Tibial nerve (tissue), 4 donors: ENCODE data around the gene SPINT3. TPM values are rescaled to one million over a fixed set of nuclear protein-coding genes. Genes with fewer than 3 reads are reported as not detected.

ENCODE experiments used
- DNase-seq, 2 donors: peaks; one replicate each; pipeline ENCODE4 v3.0.0-alpha.2; 2019; ENCODE audit warnings: low spot score in 2 of 2
- H3K27ac ChIP-seq, 4 donors: fragments of 200-600 bp; sonication (generic) in 3 of 4; one replicate each; pipeline ENCODE4 v1.5.1; 2017 to 2019; ENCODE audit warnings: mild to moderate bottlenecking in 1 of 4
- H3K27me3 ChIP-seq, 2 donors: fragments of 200-600 bp; sonication (generic) in 1 of 2; one replicate each; pipeline versions ENCODE4 v1.5.1 to v1.6.0; 2017 to 2019
- H3K36me3 ChIP-seq, 3 donors: fragments of 200-600 bp; sonication (generic); one replicate each; pipeline ENCODE4 v1.5.1; 2018 to 2019
- H3K4me1 ChIP-seq, 4 donors: fragments of 200-600 bp; sonication (generic) in 3 of 4; one replicate each; pipeline ENCODE4 v1.5.1; 2017 to 2019
- H3K4me3 ChIP-seq, 4 donors: fragments of 200-600 bp; sonication (generic) in 3 of 4; one replicate each; pipeline ENCODE4 v1.5.1; 2017 to 2019; ENCODE audit warnings: mild to moderate bottlenecking in 1 of 4, moderate library complexity in 1 of 4
- H3K9me3 ChIP-seq, 4 donors: fragments of 200-600 bp; sonication (generic) in 3 of 4; one replicate each; pipeline ENCODE4 v1.5.1; 2017 to 2019
- CTCF ChIP-seq, 5 experiments: fragments of 200-600 bp in 3 of 5; fragments of 450-650 bp in 2 of 5; sonication (generic) in 3 of 5; IDR thresholded peaks; one replicate each; pipeline ENCODE4 v1.5.1; 2016 to 2019; ENCODE audit warnings: antibody characterized with exemption in 5 of 5, mild to moderate bottlenecking in 3 of 5, moderate library complexity in 2 of 5
- EP300 ChIP-seq, 2 donors: sonication (generic); formaldehyde crosslinking; IDR thresholded peaks; one replicate each; pipeline ENCODE4 v1.6.1; 2017; ENCODE audit warnings: antibody characterized with exemption in 2 of 2, mild to moderate bottlenecking in 1 of 2
- POLR2A ChIP-seq, 2 donors: fragments of 450-650 bp; IDR thresholded peaks; one replicate each; pipeline ENCODE4 v1.6.1; 2017; ENCODE audit warnings: antibody characterized with exemption in 2 of 2, mild to moderate bottlenecking in 2 of 2, moderate library complexity in 2 of 2
- WGBS, 2 donors: methylation state at CpG; one replicate each; pipeline ENCODE4 v1.1.5; 2018; 5-methylcytosine and 5-hydroxymethylcytosine counted together
- total RNA-seq, 4 donors: library from RNA; depleted of rRNA; stranded (reverse); fragments of >200 nt; gene quantifications; one replicate each; pipeline ENCODE4 v1.1.0, GENCODE V29; 2016

The SPINT3 gene
- total RNA-seq, 4 donors from 2014 or later: not detected

- H3K27ac ChIP-seq: peak within 1 kb of the TSS; percentile 53 to 90 (median 75)
- H3K27me3 ChIP-seq: peaks cover 0 to 38% of the 10 kb centered on the region in 2 donors
- WGBS, 2 donors: 12 to 15% methylated on average over 22 to 37 of the region's 54 CpGs
- H3K36me3 ChIP-seq: no peaks in the 10 kb centered on the region
- peak within 1 kb of the TSS; percentile 34 to 59 (median 48) for H3K4me3 ChIP-seq
- peaks cover 0 to 32% (median 14%) of the 10 kb centered on the region in 4 donors for H3K4me1 ChIP-seq
- TF ChIP-seq CTCF (IDR thresholded peaks at IDR 0.05): no peak
- no peak for TF ChIP-seq POLR2A (IDR thresholded peaks at IDR 0.05)
- no peak for TF ChIP-seq EP300 (IDR thresholded peaks at IDR 0.05)
- no peak for DNase-seq
- no peaks in the 10 kb centered on the region for H3K9me3 ChIP-seq
Observed at GRCh38 chr20:45469336-45470261, 45.8 kb downstream of the SPINT3 start, which contains the start of gene WFDC2. Gene WFDC2 (plus strand): TSS chr20:45469753. CDS start chr20:45469782, 29 bp downstream.

- Histone ChIP-seq H3K36me3 (no peaks in the 10 kb centered on the region), H3K4me3 (no peak overlapping the region), H3K4me1 (peaks cover 0 to 32% (median 14%) of the 10 kb centered on the region in 4 donors), H3K27me3 (peaks cover 0 to 32% of the 10 kb centered on the region in 2 donors), H3K27ac (no peak overlapping the region), H3K9me3 (no peaks in the 10 kb centered on the region)
- 42 to 51% methylated on average over 2 to 3 of the region's 3 CpGs for WGBS, 2 donors
- no peak for TF ChIP-seq POLR2A (IDR thresholded peaks at IDR 0.05)
- no peak for TF ChIP-seq CTCF (IDR thresholded peaks at IDR 0.05)
- DNase-seq: no peak
Observed at GRCh38 chr20:45467861-45468260, 47.6 kb downstream of the SPINT3 start.

GRCh38 chr20:45467172-45467571 is 48.2 kb downstream of the SPINT3 start:
- H3K27me3 ChIP-seq: peaks cover 0 to 31% of the 10 kb centered on the region in 2 donors
- H3K27ac ChIP-seq: no peak overlapping the region
- no peak overlapping the region for H3K4me3 ChIP-seq
- no peaks in the 10 kb centered on the region for H3K9me3 ChIP-seq
- 84 to 89% methylated on average over 6 of the region's 6 CpGs for WGBS, 2 donors
- TF ChIP-seq EP300 (IDR thresholded peaks at IDR 0.05) (no peak), CTCF (IDR thresholded peaks at IDR 0.05) (no peak), POLR2A (IDR thresholded peaks at IDR 0.05) (no peak)
- H3K36me3 ChIP-seq: no peaks in the 10 kb centered on the region
- H3K4me1 ChIP-seq: peaks cover 0 to 32% (median 14%) of the 10 kb centered on the region in 4 donors
- DNase-seq: no peak

GRCh38 chr20:45465491-45466266 is 49.7 kb downstream of the SPINT3 start:
- Histone ChIP-seq H3K36me3 (no peaks in the 10 kb centered on the region), H3K27ac (no peak overlapping the region), H3K4me1 (peaks cover 0 to 19% (median 13%) of the 10 kb centered on the region in 4 donors), H3K4me3 (no peak overlapping the region), H3K9me3 (no peaks in the 10 kb centered on the region), H3K27me3 (peaks cover 0 to 19% of the 10 kb centered on the region in 2 donors)
- 60 to 69% methylated on average over 1 of the region's 1 CpG for WGBS, 2 donors
- no peak for DNase-seq
- no peak for TF ChIP-seq POLR2A (IDR thresholded peaks at IDR 0.05)

- no peak for DNase-seq
- no peaks in the 10 kb centered on the region for H3K27me3 ChIP-seq
- no peaks in the 10 kb centered on the region for H3K9me3 ChIP-seq
- 78% methylated on average over 4 of the region's 4 CpGs for WGBS, 2 donors
- no peaks in the 10 kb centered on the region for H3K4me1 ChIP-seq
- no peak overlapping the region for H3K4me3 ChIP-seq
- TF ChIP-seq POLR2A (IDR thresholded peaks at IDR 0.05): no peak
- TF ChIP-seq EP300 (IDR thresholded peaks at IDR 0.05): no peak
- TF ChIP-seq CTCF (IDR thresholded peaks at IDR 0.05): no peak
- H3K27ac ChIP-seq: no peak overlapping the region
- no peaks in the 10 kb centered on the region for H3K36me3 ChIP-seq
Observed at GRCh38 chr20:45463709-45464108, 51.7 kb downstream of the SPINT3 start.
